ENCODE data around the gene ADAM17.

The ADAM17 gene

DNA sequence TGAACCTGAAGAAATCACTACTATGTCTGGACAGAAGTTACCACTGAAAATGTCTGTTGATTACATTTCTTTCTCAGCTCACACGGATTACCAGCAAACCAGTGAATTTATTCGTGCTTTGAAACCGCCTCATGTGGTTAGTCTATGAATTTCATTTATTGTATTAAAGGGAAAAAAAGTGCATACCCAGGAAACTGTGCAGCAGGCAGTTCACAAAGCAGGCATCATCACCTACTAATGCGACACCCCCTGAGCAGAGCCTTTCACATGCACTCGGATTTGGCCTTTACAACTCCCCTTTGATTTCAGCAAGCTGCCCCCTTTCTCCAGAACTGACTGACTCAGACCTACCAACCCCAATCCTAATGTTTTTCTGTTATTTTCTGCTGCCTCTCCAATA is 112.1 kb downstream of the ADAM17 start:
- Mint-ChIP-seq H3K27me3 (no peaks in the 10 kb centered on the region), H3K4me3 (no peak overlapping the region), H3K4me1 (peaks cover 14% of the 10 kb centered on the region), H3K9me3 (no peaks in the 10 kb centered on the region), H3K27ac (ENCODE audit: low read depth) (no peak overlapping the region), H3K36me3 (ENCODE audit: insufficient read depth) (peaks cover 47% of the 10 kb centered on the region)
- ATAC-seq (replicated peaks; ENCODE audit: extremely low read depth, poor library complexity, severe bottlenecking) (no peak), DNase-seq (ENCODE audit: low spot score in 2 of 2) (no peak)

GRCh38 chr2:9441556-9441955 is 114.1 kb downstream of the ADAM17 start:
- H3K27ac Mint-ChIP-seq (ENCODE audit: low read depth): no peak overlapping the region
- H3K9me3 Mint-ChIP-seq: no peaks in the 10 kb centered on the region
- DNase-seq (ENCODE audit: low spot score in 2 of 2) (no peak), ATAC-seq (replicated peaks; ENCODE audit: extremely low read depth, poor library complexity, severe bottlenecking) (no peak)
- no peak overlapping the region for H3K4me3 Mint-ChIP-seq
- peaks cover 14% of the 10 kb centered on the region for H3K4me1 Mint-ChIP-seq
- no peaks in the 10 kb centered on the region for H3K27me3 Mint-ChIP-seq
- peaks cover 51% of the 10 kb centered on the region for H3K36me3 Mint-ChIP-seq (ENCODE audit: insufficient read depth)

GRCh38 chr2:9440058-9440727 is 115.4 kb downstream of the ADAM17 start:
- peaks cover 8% of the 10 kb centered on the region for H3K4me1 Mint-ChIP-seq
- H3K27ac Mint-ChIP-seq (ENCODE audit: low read depth): no peak overlapping the region
- no peaks in the 10 kb centered on the region for H3K9me3 Mint-ChIP-seq
- no peak overlapping the region for H3K4me3 Mint-ChIP-seq
- DNase-seq (ENCODE audit: low spot score in 2 of 2): no peak
- no peaks in the 10 kb centered on the region for H3K27me3 Mint-ChIP-seq
- peaks cover 51% of the 10 kb centered on the region for H3K36me3 Mint-ChIP-seq (ENCODE audit: insufficient read depth)
- ATAC-seq (replicated peaks; ENCODE audit: extremely low read depth, poor library complexity, severe bottlenecking): no peak

DNA sequence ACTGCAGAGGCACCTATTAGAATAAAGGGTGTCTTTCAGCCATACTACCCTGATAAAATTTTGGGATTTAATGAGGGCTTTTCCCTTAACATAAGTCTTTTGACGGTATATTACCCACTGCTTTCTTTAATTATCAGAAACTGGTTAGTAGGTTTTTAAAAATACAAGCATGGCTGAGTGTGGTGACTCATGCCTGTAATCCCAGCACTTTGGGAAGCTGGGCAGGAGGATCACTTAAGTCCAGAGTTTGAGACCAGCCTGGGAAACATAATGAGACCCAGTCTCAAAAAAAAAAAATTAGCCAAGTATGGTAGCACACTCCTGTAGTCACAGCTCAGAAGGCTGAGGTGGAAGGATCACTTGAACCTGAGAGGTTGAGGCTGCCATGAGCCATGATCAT is 116.1 kb downstream of the ADAM17 start:
- Mint-ChIP-seq H3K27me3 (no peaks in the 10 kb centered on the region), H3K4me3 (no peak overlapping the region), H3K4me1 (peaks cover 2% of the 10 kb centered on the region), H3K36me3 (ENCODE audit: insufficient read depth) (peaks cover 54% of the 10 kb centered on the region), H3K9me3 (no peaks in the 10 kb centered on the region), H3K27ac (ENCODE audit: low read depth) (no peak overlapping the region)
- DNase-seq (ENCODE audit: low spot score in 2 of 2): no peak
- no peak for ATAC-seq (replicated peaks; ENCODE audit: extremely low read depth, poor library complexity, severe bottlenecking)

Measured in central memory CD8-positive, alpha-beta T cell (primary cell).